PC-3 (cell line): ENCODE results near the gene KIF24. TPM values are rescaled to one million over a fixed set of nuclear protein-coding genes. Genes with fewer than 3 reads are reported as not detected.

Source experiments
- ATAC-seq: fragments of 200-7000 bp; cut with Tn5 transposase; 2 replicates; pipeline ENCODE4 v1.9.1; 2020; ENCODE audit warnings: mild to moderate bottlenecking, moderate library complexity
- BruUV-seq: library from RNA; stranded (reverse); fragments of 400-500 nt; replicated peaks from 2 replicates; lab custom pipeline; 2021; lab: Mats Ljungman, UMichigan
- CTCF ChIA-PET: fragments of 300-600 bp; sonication (Branson Sonifier 250); formaldehyde crosslinking; loops from one replicate; lab custom pipeline; 2022; ENCODE audit warnings: antibody characterized with exemption; lab: Charles Lee
- POLR2A ChIA-PET: fragments of 300-600 bp; sonication (Branson Sonifier 250); formaldehyde crosslinking; loops from one replicate; lab custom pipeline; 2022; ENCODE audit warnings: antibody characterized with exemption; ENCODE audit not compliant: unreplicated experiment; lab: Charles Lee
- DNase-seq: peaks from one replicate; pipeline ENCODE4 v3.0.0-alpha.2; 2015
- H2AFZ ChIP-seq: fragments of 300-600 bp; sonication (generic); 2 replicates; pipeline ENCODE4 v1.6.0; 2016; ENCODE audit warnings: antibody characterized with exemption, low read length
- H3F3A ChIP-seq: fragments of 300-600 bp; sonication (generic); one replicate; pipeline ENCODE4 v1.6.0; 2017; ENCODE audit warnings: antibody characterized with exemption, low read length, control low read depth, mild to moderate bottlenecking; ENCODE audit not compliant: unreplicated experiment
- H3K27ac ChIP-seq: fragments of 300-600 bp; sonication (generic); 2 replicates; pipeline ENCODE4 v1.5.1; 2016; ENCODE audit warnings: mild to moderate bottlenecking, low read length
- H3K27me3 ChIP-seq: fragments of 300-600 bp; sonication (generic); 2 replicates; pipeline ENCODE4 v1.6.1; 2016; ENCODE audit warnings: low read length, mixed read lengths
- H3K36me3 ChIP-seq: fragments of 300-600 bp; sonication (generic); 2 replicates; pipeline ENCODE4 v1.6.1; 2016; ENCODE audit warnings: low read depth, mixed run types, low read length, mixed read lengths
- H3K4me1 ChIP-seq: fragments of 300-600 bp; sonication (generic); 2 replicates; pipeline ENCODE4 v1.5.1; 2016; ENCODE audit warnings: low read length; ENCODE audit not compliant: insufficient read depth
- H3K4me2 ChIP-seq: fragments of 300-600 bp; sonication (generic); 2 replicates; pipeline ENCODE4 v1.6.0; 2016; ENCODE audit warnings: low read length
- H3K4me3 ChIP-seq: fragments of 300-600 bp; sonication (generic); 2 replicates; pipeline ENCODE4 v1.5.1; 2016; ENCODE audit warnings: mild to moderate bottlenecking, low read length, mixed read lengths
- H3K79me2 ChIP-seq: fragments of 300-600 bp; sonication (generic); 2 replicates; pipeline ENCODE4 v1.6.1; 2017; ENCODE audit warnings: low read length, mixed read lengths
- H3K9ac ChIP-seq: fragments of 300-600 bp; sonication (generic); 2 replicates; pipeline ENCODE4 v1.6.0; 2016; ENCODE audit warnings: mild to moderate bottlenecking, low read length
- H3K9me2 ChIP-seq: fragments of 300-600 bp; sonication (generic); replicated peaks from 2 replicates; pipeline ENCODE4 v1.6.1; 2016; ENCODE audit warnings: mixed run types, low read length, mixed read lengths
- H3K9me3 ChIP-seq: fragments of 300-600 bp; sonication (generic); 2 replicates; pipeline ENCODE4 v1.6.1; 2016; ENCODE audit warnings: low read length, mixed read lengths
- H4K20me1 ChIP-seq: fragments of 300-600 bp; sonication (generic); 2 replicates; pipeline ENCODE4 v1.6.1; 2016; ENCODE audit warnings: low read length, mixed read lengths
- EZH2 ChIP-seq: fragments of 300-600 bp; sonication (generic); IDR thresholded peaks from one replicate; pipeline ENCODE4 v1.6.1; 2017; ENCODE audit warnings: antibody characterized with exemption, mild to moderate bottlenecking, low read length; ENCODE audit not compliant: unreplicated experiment
- EZH2phosphoT487 ChIP-seq: fragments of 300-600 bp; sonication (generic); IDR thresholded peaks from 2 replicates; pipeline ENCODE4 v1.6.1; 2018; ENCODE audit warnings: mild to moderate bottlenecking, antibody characterized with exemption, low read length, borderline replicate concordance
- intact Hi-C: fragments of 100-400 bp; cut with micrococcal nuclease; formaldehyde crosslinking; loops from 2 replicates; pipeline ENCODE4 v1.9.0; 2023
- total RNA-seq: library from RNA; depleted of rRNA; stranded (reverse); fragments of >200 nt; gene quantifications from 2 replicates; pipeline ENCODE4 v1.2.3, GENCODE V29; 2014
- TF ChIP-seq, protein P1 (sequence below): fragments of 300-600 bp; sonication (generic); conservative IDR thresholded peaks from 2 replicates; pipeline ENCODE4 v1.5.1; 2017; ENCODE audit warnings: antibody characterized with exemption, low read depth, mild to moderate bottlenecking, low read length

Gene KIF24
- total RNA-seq, 1 experiment from 2014 or later = 4.7 TPM

DNA sequence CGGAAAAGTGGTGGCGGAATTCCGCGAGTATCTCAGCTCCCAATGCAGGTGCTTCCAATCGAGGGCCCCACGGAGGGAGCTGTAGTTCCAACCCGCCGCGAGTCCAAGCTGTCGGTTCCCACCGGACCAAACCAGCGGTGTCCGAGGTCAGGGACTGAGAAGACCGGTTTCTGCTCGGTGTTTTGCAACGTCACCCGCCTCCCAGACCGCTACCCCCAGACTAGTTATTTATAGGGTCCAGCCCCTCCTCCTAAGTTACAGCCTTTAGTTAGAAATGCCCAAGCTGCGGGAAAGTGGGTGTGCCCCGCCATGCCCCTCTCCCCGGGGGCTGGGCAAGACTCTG, 48.3 kb upstream of the KIF24 start:
- ATAC-seq (0 out of 2 replicates have a peak, but pooled peaks have one; percentile 2), DNase-seq (no peak)
- no peaks in the 10 kb centered on the region for H3K79me2 ChIP-seq
- peak overlapping the region; percentile 97 for H3K4me2 ChIP-seq
- intact Hi-C loops = loop anchor here (1.0 kb wide), 1 partner anchor 48 kb away; the partner anchor contains the start of genes KIF24 and NUDT2
- peak overlapping the region; percentile 82 for H3K4me3 ChIP-seq
- no peak overlapping the region for H3K9ac ChIP-seq
- H4K20me1 ChIP-seq = no peaks in the 10 kb centered on the region
- H3K4me1 ChIP-seq = peaks cover 14% of the 10 kb centered on the region
- no TSS peak for BruUV-seq
- CTCF ChIA-PET = interaction anchor here (0.6 kb wide), 1 partner anchor 137 kb away, joined by 3 read pairs; no protein-coding TSS in a partner anchor
- no peak for TF ChIP-seq EZH2phosphoT487
- TF ChIP-seq, protein P1, sequence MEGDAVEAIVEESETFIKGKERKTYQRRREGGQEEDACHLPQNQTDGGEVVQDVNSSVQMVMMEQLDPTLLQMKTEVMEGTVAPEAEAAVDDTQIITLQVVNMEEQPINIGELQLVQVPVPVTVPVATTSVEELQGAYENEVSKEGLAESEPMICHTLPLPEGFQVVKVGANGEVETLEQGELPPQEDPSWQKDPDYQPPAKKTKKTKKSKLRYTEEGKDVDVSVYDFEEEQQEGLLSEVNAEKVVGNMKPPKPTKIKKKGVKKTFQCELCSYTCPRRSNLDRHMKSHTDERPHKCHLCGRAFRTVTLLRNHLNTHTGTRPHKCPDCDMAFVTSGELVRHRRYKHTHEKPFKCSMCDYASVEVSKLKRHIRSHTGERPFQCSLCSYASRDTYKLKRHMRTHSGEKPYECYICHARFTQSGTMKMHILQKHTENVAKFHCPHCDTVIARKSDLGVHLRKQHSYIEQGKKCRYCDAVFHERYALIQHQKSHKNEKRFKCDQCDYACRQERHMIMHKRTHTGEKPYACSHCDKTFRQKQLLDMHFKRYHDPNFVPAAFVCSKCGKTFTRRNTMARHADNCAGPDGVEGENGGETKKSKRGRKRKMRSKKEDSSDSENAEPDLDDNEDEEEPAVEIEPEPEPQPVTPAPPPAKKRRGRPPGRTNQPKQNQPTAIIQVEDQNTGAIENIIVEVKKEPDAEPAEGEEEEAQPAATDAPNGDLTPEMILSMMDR = no peak
- no peak for TF ChIP-seq EZH2
- no peaks in the 10 kb centered on the region for H3K27me3 ChIP-seq
- H3F3A ChIP-seq = no peaks in the 10 kb centered on the region
- no peaks in the 10 kb centered on the region for H3K9me2 ChIP-seq
- POLR2A ChIA-PET = interaction anchor here (0.6 kb wide), 1 partner anchor 32 kb away, joined by 19 read pairs; no protein-coding TSS in a partner anchor
- H2AFZ ChIP-seq = peak overlapping the region; percentile 97
- H3K27ac ChIP-seq = no peak overlapping the region
- H3K9me3 ChIP-seq = no peaks in the 10 kb centered on the region
- H3K36me3 ChIP-seq = no peaks in the 10 kb centered on the region

- ATAC-seq = peak; percentile 79
- no peaks in the 10 kb centered on the region for H3K9me3 ChIP-seq
- no peak for TF ChIP-seq EZH2phosphoT487
- TF ChIP-seq, protein P1 = no peak
- no peak for TF ChIP-seq EZH2
- no peaks in the 10 kb centered on the region for H3K79me2 ChIP-seq
- H3K4me3 ChIP-seq = peak within 1 kb of the TSS; percentile 82
- H3K4me2 ChIP-seq = peak within 1 kb of the TSS; percentile 97
- no peaks in the 10 kb centered on the region for H3F3A ChIP-seq
- peak within 1 kb of the TSS; percentile 97 for H2AFZ ChIP-seq
- no peaks in the 10 kb centered on the region for H4K20me1 ChIP-seq
- H3K27ac ChIP-seq = no peak within 1 kb of the TSS
- peak; percentile 93 for DNase-seq
- H3K36me3 ChIP-seq = no peaks in the 10 kb centered on the region
- H3K4me1 ChIP-seq = peaks cover 14% of the 10 kb centered on the region
- ChIA-PET POLR2A (interaction anchor here (0.6 kb wide), 1 partner anchor 31 kb away, joined by 19 read pairs; no protein-coding TSS in a partner anchor), CTCF (interaction anchor here (0.6 kb wide), 2 partner anchors 136 to 466 kb away, joined by 3 to 4 read pairs; no protein-coding TSS in a partner anchor)
- H3K9ac ChIP-seq = peak within 1 kb of the TSS; percentile 58
- intact Hi-C loops = loop anchor here (1.0 kb wide), 1 partner anchor 47 kb away; the partner anchor contains the start of genes KIF24 and NUDT2
- no TSS peak for BruUV-seq
- no peaks in the 10 kb centered on the region for H3K27me3 ChIP-seq
- no peaks in the 10 kb centered on the region for H3K9me2 ChIP-seq
These were observed 47.7 kb upstream of the KIF24 start, which contains the start of gene MYORG for GRCh38 chr9:34376596-34377403. Gene MYORG, minus strand, starts transcription at chr9:34376898. Its CDS starts 3,955 bp downstream, at chr9:34372943.
